Heart left ventricle (tissue), 13 donors: Measurements from ENCODE around the gene ARMC8.

ENCODE experiments used
- CTCF ChIP-seq, 12 donors: fragments of 200-600 bp; sonication (generic) in 4 of 12; IDR thresholded peaks; one replicate each; pipeline versions ENCODE4 v1.5.0 to v1.8.0; 2018 to 2022; ENCODE audit warnings: antibody characterized with exemption in 12 of 12, mild to moderate bottlenecking in 5 of 12
- POLR2A ChIP-seq, 2 donors: fragments of 450-650 bp; IDR thresholded peaks; one replicate each; pipeline ENCODE4 v1.6.1; 2017; ENCODE audit warnings: antibody characterized with exemption in 2 of 2, mild to moderate bottlenecking in 2 of 2, moderate library complexity in 2 of 2
- donor health status: ischemic (EF 13 %, LVEDD 7.1; RV severe dilation, severe dysfunction).
- donor health status: DM: no; HTN: yes; CAD: no.
- donor health status: DM: no; HTN: no; CAD: no.
- donor health status: ischemic (EF 25% LVEDD 6.9; RV normal size, moderate dysfunction).
- donor health status: ischemic (EF 25% LVEDD 5.7; RV mildly dilated, moderate dysfunction).
- donor health status: ischemic (EF 35%, LVEDD 5.7; RV mildly dilated, moderate dysfunction).
- donor health status: nonischemic (EF 11% LVEDD 7.7; RV severe dilation, severe dysfunction).
- donor health status: DM: yes; HTN: yes; CAD: no.
- donor health status: PGD.
- donor health status: ischemic (EF 29% LVEDD 5.4; RV normal size, mild dysfunction).
- donor health status: nonischemic (EF 23%, LVEDD 6.1; RV moderate dilation, normal function).

GRCh38 chr3:138205527-138205926 lies 18.4 kb downstream of the ARMC8 start:
- TF ChIP-seq CTCF (IDR thresholded peaks at IDR 0.05) (no peak), POLR2A (IDR thresholded peaks at IDR 0.05) (no peak)
